22Rv1 (cell line): Measurements from ENCODE around the gene ENO4.

Experiments used
- H3K27ac ChIP-seq: fragments of 450-650 bp; 2 replicates; pipeline ENCODE4 v1.5.1; 2017
- CTCF ChIP-seq: fragments of 450-650 bp; IDR thresholded peaks from 2 replicates; pipeline ENCODE4 v1.5.1; 2017; ENCODE audit warnings: mild to moderate bottlenecking
- ZFX ChIP-seq: fragments of 450-650 bp; IDR thresholded peaks from 2 replicates; pipeline ENCODE4 v1.6.1; 2017; ENCODE audit warnings: antibody characterized with exemption, borderline replicate concordance

The ENO4 gene

GRCh38 chr10:116817780-116818343 is 31.4 kb upstream of the ENO4 start:
- TF ChIP-seq ZFX (no peak), CTCF (no peak)
- no peak overlapping the region for H3K27ac ChIP-seq

GRCh38 chr10:116819999-116820677 is 29.2 kb upstream of the ENO4 start:
- no peak overlapping the region for H3K27ac ChIP-seq
- TF ChIP-seq ZFX: no peak
- TF ChIP-seq CTCF: no peak

- no peak for TF ChIP-seq CTCF
- TF ChIP-seq ZFX: no peak
- H3K27ac ChIP-seq: no peak overlapping the region
Measured at GRCh38 chr10:116825901-116826300, 23.4 kb upstream of the ENO4 start.

DNA sequence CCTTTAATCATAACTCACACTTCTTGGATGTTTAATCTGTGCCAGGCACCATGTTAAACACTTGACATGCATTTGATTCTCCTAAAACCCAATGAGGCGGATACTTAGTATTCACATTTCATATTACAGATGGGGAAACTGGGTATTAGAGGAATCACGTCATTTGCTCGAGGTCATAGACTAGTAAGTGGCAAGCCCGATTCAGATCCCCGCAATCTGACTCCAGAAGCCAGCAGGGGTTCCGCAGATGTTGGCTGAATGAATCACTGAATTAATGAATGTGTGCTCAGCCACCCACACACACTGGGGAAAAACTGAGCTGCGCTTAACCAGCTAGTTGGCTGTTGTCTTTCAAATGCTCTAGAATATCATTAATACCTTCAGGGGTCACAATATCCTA is 22.5 kb upstream of the ENO4 start:
- H3K27ac ChIP-seq: no peak overlapping the region
- TF ChIP-seq CTCF (no peak), ZFX (no peak)

DNA sequence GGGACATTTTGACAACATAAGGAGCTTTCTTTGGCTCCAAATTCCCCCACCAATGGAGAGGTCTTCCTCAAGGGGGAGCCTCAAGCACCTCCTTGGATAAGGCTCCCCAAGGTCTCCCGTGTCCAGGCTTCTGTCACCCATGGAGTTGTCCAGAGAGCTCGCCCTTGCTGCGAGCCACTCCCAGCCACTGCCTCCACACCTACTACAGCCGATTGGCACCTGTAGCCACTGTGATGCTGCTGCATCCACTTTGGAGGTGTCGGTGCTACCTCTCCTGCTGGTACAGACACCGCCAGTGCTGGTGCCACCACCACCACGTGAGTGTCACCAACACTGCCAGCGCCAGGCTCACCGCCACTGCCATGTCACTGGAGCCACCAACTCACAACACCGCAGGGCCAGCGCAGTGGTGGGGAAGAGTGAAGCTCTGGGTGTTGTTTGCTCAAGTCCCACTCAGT is 22.1 kb upstream of the ENO4 start:
- TF ChIP-seq ZFX: no peak
- no peak for TF ChIP-seq CTCF
- no peak overlapping the region for H3K27ac ChIP-seq

- no peak for TF ChIP-seq CTCF
- no peak for TF ChIP-seq ZFX
- no peak overlapping the region for H3K27ac ChIP-seq
Measured at GRCh38 chr10:116828116-116828515, 21.2 kb upstream of the ENO4 start.

- TF ChIP-seq ZFX: no peak
- no peak for TF ChIP-seq CTCF
- no peak overlapping the region for H3K27ac ChIP-seq
Measured at GRCh38 chr10:116829711-116830110, 19.6 kb upstream of the ENO4 start.
